Measurements from ENCODE around the gene CHSY1. TPM values are rescaled to one million over a fixed set of nuclear protein-coding genes. Genes with fewer than 3 reads are reported as not detected.

The CHSY1 gene
- total RNA-seq, 2 experiments from 2014 or later: 32.5 to 39.6 TPM

DNA sequence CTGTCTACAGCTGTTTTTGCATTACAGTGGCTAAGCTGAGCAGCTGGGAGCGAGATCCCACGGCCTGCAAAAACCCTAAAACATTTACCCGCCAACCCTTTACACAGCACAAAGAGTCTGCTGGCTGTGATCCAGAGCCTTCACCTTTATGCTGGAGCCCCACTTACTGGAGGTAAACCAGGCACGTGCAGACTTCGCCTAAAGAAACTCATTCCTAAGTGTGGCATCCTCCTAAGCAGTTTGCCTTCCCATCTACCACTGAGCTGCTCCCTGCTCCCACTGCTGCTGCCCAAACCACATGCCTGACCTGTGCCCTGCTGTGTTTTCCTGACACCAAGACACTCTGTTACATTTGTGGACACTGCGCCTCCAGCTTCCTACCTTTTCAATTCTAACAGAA, 53.0 kb downstream of the CHSY1 start:
- POLR2A ChIA-PET: no interaction called here

DNA sequence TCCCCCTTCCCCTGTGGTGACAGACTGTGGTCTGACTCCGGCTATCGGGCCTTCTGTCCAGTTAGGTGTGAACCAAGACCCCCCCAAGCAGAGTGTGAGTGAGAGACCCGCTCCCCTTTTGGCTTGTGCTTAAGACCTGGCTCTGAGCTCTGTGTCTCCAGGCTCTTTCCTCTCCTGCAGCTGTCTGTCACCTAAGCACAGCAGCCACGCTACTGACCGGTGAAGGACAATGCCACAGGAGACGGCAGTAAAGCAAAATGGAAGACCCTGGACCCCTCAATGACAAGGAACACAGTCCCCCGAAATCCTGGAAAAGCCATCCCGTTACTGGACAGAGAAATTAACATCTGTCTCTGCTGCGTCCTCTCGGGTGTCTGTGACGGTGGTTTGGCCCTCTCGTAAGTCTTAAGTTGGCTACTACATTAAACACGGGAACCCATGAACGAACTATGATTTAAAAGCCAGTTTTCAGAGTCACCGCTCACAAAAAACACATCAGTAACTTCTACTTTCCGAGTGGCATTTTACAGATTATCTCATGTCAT, 53.7 kb downstream of the CHSY1 start:
- no peak overlapping the region for H3K4me3 Mint-ChIP-seq
- H3K36me3 Mint-ChIP-seq (ENCODE audit: low read depth): peaks cover 18% of the 10 kb centered on the region
- no peak for DNase-seq
- no peaks in the 10 kb centered on the region for H3K9me3 Mint-ChIP-seq
- ChIA-PET CTCF (no interaction called here), POLR2A (no interaction called here)
- no peaks in the 10 kb centered on the region for H3K27me3 Mint-ChIP-seq
- H3K4me1 Mint-ChIP-seq: peaks cover 88% of the 10 kb centered on the region
- peak overlapping the region; percentile 86 for H3K27ac Mint-ChIP-seq

More for the DNA sequence above, 53.0 kb downstream of the CHSY1 start:
- peaks cover 88% of the 10 kb centered on the region for H3K4me1 Mint-ChIP-seq
- H3K27me3 Mint-ChIP-seq: no peaks in the 10 kb centered on the region
- peak overlapping the region; percentile 48 for H3K4me3 Mint-ChIP-seq
- H3K36me3 Mint-ChIP-seq (ENCODE audit: low read depth): peaks cover 15% of the 10 kb centered on the region
- CTCF ChIA-PET: interaction anchor here (0.7 to 1.0 kb wide), 2 partner anchors 12 to 46 kb away, joined by 3 to 4 read pairs; no protein-coding TSS in a partner anchor
- H3K9me3 Mint-ChIP-seq: no peaks in the 10 kb centered on the region
- DNase-seq: no peak
- H3K27ac Mint-ChIP-seq: peak overlapping the region; percentile 86

DNA sequence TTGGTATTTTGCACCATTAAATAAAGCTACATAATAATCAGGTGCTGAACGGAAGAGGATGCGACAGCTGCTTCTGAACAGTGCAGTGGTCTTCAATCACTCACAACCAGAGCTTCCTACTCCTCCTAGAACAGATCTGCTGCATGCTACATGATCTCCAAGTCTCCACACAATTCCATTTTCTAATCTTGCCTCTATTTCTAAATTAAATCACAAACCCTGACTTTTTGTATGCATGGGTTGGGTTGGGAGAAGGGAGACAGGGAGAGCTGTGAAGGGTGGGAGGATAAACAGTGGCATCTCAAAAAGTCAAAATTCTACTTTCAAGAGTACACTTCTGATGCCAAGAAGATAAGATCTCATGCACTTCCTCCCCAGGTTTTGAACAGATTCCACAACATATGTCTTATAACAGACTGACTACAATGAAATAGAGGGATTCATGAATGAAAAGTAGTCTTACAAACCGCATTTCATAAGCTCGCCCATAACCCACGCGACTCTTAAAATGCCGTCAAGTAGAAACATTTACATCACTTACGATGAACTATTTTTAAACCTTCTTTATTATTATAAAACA, 57.2 kb downstream of the CHSY1 start:
- Mint-ChIP-seq H3K27me3 (no peaks in the 10 kb centered on the region), H3K9me3 (no peaks in the 10 kb centered on the region), H3K4me1 (peaks cover 89% of the 10 kb centered on the region), H3K27ac (peak overlapping the region; percentile 80), H3K4me3 (peak overlapping the region; percentile 42), H3K36me3 (ENCODE audit: low read depth) (peaks cover 23% of the 10 kb centered on the region)
- DNase-seq: no peak
- POLR2A ChIA-PET: interaction anchor here (1.1 kb wide), 1 partner anchor 48 kb away, joined by 4 read pairs; no protein-coding TSS in a partner anchor
- CTCF ChIA-PET: interaction anchor here (0.9 to 2.3 kb wide), 10 partner anchors 8 to 104 kb away, joined by 3 to 8 read pairs (median 4); no protein-coding TSS in a partner anchor

DNA sequence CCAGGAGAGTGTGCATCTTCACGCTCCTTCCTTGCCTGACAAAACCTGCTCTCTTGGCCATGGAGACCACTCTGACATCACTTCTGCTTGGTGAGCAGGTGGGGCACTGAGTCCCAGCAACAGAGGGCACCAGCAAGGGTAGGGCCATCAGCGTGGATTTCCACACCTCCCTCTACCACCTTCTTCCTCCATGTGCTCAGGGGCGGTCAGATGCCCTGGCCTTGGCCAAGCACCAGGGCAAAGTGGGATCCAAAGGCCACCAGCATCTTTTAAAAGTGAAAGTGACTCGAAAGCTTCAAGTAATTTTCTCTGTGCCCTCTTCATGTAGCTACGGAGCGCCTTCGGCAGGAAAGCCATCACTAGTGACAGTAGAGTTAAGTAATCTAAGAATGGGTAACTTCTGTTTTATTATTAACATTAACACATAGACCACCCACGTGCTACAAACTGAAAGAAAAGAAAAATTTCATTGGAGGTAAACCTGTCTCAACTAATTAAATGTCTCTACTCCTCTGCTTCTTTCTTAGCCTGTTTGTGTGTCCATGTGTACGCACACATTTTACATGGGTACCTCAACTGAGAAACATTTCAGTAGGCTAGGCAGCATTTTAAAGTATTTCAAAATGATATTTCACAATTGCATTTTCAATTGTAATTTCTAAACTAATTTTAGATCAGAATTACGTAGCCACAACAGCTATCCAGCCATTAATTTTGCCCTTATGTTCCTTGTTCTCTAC, 57.9 kb downstream of the CHSY1 start:
- Mint-ChIP-seq H3K36me3 (ENCODE audit: low read depth) (peaks cover 26% of the 10 kb centered on the region), H3K27ac (peak overlapping the region; percentile 28), H3K4me1 (peaks cover 89% of the 10 kb centered on the region), H3K9me3 (no peaks in the 10 kb centered on the region), H3K27me3 (no peaks in the 10 kb centered on the region), H3K4me3 (peak overlapping the region; percentile 42)
- ChIA-PET CTCF (interaction anchor here (1.5 to 2.3 kb wide), 5 partner anchors 8 to 104 kb away, joined by 4 to 8 read pairs (median 6); no protein-coding TSS in a partner anchor), POLR2A (interaction anchor here (1.1 kb wide), 1 partner anchor 49 kb away, joined by 4 read pairs; no protein-coding TSS in a partner anchor)
- no peak for DNase-seq

DNA sequence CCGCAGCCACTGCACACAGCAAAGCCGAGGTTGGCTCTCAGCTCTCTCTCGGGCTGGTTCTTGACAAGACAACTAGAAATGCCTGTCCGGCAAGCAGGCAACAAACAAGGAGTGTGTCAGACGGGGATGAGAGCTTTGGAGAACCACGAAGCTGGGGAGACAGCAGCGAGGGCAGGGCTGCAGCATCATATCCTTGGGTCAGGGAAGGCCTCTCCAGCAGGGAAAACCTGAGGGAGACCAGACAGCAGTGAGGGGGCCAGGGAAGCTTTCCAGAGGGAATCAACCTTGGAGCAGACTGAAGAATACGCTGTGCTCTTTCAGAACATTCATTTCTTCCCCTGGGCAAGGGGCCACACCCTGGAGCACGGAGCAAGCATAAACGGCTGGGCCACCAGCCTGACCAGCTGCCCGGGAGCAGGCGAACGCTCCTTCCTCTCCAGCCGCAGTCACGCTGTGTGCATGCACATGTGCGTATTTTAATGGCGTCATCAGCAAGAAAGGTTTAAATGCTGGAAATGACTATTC, 58.7 kb downstream of the CHSY1 start:
- peaks cover 21% of the 10 kb centered on the region for H3K36me3 Mint-ChIP-seq (ENCODE audit: low read depth)
- peak overlapping the region; percentile 81 for H3K27ac Mint-ChIP-seq
- POLR2A ChIA-PET: no interaction called here
- no peak overlapping the region for H3K4me3 Mint-ChIP-seq
- H3K9me3 Mint-ChIP-seq: no peaks in the 10 kb centered on the region
- H3K27me3 Mint-ChIP-seq: no peaks in the 10 kb centered on the region
- CTCF ChIA-PET: interaction anchor here (0.6 to 1.9 kb wide), 5 partner anchors 9 to 50 kb away, joined by 3 to 6 read pairs (median 4); no protein-coding TSS in a partner anchor
- peaks cover 89% of the 10 kb centered on the region for H3K4me1 Mint-ChIP-seq
- DNase-seq: no peak

DNA sequence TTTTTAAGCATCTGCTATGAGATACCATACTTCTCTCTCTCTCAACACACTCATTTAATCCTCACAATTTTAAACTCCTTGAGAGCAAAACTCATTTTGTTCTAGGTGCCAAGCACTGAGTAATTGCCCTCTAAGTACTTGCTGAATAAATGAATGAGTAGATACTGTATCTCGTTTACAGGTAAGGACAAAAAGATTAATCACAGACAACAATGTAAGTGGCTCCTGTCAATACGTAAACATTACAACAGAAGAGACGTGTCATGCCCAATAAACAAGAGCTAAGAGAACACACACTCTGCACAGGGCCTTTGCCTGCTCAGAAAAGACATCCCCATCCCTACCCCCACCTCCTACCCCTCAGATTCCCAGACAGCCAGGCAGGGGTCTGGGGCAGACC, 59.8 kb downstream of the CHSY1 start:
- Mint-ChIP-seq H3K36me3 (ENCODE audit: low read depth) (peaks cover 17% of the 10 kb centered on the region), H3K27ac (peak overlapping the region; percentile 6), H3K4me1 (peaks cover 87% of the 10 kb centered on the region), H3K4me3 (no peak overlapping the region), H3K9me3 (no peaks in the 10 kb centered on the region), H3K27me3 (no peaks in the 10 kb centered on the region)
- ChIA-PET CTCF (interaction anchor here (0.9 kb wide), 1 partner anchor 49 kb away, joined by 3 read pairs; no protein-coding TSS in a partner anchor), POLR2A (no interaction called here)
- no peak for DNase-seq

DNA sequence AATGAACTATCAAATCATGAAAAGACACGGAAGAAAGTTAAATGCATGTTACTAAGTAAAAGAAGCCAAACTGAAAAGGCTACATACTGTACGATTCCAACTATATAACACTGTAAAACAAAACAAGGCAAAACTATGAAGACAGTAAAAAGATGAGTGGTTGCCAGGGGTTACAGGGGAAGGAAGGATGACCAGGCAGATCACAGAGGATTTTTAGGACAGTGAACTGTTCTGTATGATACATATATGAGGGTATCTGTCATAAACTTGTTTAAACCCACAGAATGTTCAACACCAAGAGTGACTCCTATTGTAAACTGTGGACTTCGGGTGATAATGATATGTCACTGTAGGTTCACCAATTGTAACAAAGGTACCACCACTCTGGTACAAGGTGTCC, 60.6 kb downstream of the CHSY1 start:
- POLR2A ChIA-PET: no interaction called here
- Mint-ChIP-seq H3K27ac (no peak overlapping the region), H3K4me1 (peaks cover 82% of the 10 kb centered on the region), H3K4me3 (no peak overlapping the region), H3K36me3 (ENCODE audit: low read depth) (peaks cover 20% of the 10 kb centered on the region), H3K27me3 (no peaks in the 10 kb centered on the region), H3K9me3 (no peaks in the 10 kb centered on the region)
- DNase-seq: no peak
- CTCF ChIA-PET: no interaction called here

DNA sequence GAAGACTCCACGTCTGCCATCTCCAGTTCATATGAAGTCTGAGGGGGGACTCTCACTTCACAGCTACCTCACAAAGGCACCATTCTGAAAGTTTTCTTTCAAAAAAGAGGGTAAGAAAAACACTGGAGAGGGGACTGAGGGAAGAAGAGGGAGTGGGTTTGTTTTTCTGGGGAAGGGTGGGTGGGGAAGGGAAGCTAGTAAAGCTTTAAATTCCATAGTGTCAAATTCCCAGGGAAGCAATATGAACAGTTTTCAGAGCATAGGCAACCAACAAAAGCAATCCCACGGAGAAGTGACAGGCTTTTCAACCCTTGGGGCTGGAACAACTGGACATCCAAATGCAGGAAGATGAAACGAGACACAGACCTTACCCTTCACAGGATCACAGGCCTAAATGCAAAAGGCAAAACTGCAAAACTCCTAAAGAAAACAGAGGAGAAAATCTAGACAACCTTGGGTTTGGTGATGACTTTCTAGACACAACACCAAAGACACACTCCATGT, 61.7 kb downstream of the CHSY1 start:
- Mint-ChIP-seq H3K4me1 (peaks cover 79% of the 10 kb centered on the region), H3K27me3 (no peaks in the 10 kb centered on the region), H3K9me3 (no peaks in the 10 kb centered on the region), H3K36me3 (ENCODE audit: low read depth) (peaks cover 23% of the 10 kb centered on the region), H3K4me3 (no peak overlapping the region), H3K27ac (no peak overlapping the region)
- CTCF ChIA-PET: interaction anchor here (1.4 to 1.6 kb wide), 2 partner anchors 15 to 71 kb away, joined by 3 to 6 read pairs; no protein-coding TSS in a partner anchor
- POLR2A ChIA-PET: no interaction called here
- DNase-seq: no peak

DNA sequence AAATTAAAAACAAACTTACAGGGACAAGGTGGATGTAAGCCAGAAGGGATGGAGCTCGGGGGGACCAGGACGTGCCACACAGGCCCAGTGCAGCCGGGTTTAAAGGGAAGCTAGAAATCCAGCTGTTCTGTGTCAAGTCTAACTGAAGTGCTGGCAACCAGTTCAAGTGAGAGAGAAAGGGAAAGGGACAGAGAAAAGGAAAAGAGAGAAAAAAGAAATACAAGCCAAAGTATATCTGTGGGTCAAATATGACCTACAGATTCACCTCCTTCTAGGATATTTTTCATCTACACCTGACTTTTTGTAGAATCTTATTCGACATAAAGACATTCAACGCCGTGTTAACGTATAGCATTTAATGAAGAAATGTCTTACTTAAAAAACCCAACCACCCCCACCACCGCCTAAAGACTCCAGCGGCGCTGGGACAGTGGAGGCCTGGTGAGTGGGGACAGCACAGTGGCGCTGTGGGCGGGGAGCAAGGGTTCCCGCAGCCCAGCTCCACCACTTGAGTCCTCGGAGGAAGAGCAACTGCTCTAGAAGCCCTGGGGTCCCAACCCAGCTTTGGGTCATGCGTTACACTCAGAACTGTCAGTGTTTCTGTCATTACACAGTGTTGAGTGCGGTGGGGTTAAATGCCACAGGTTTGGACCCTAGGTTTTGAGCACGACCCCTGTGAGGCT, 62.3 kb downstream of the CHSY1 start:
- CTCF ChIA-PET: interaction anchor here (1.4 to 1.6 kb wide), 2 partner anchors 16 to 70 kb away, joined by 3 to 6 read pairs; no protein-coding TSS in a partner anchor
- H3K36me3 Mint-ChIP-seq (ENCODE audit: low read depth): peaks cover 21% of the 10 kb centered on the region
- H3K27ac Mint-ChIP-seq: peak overlapping the region; percentile 82
- no peaks in the 10 kb centered on the region for H3K27me3 Mint-ChIP-seq
- H3K4me1 Mint-ChIP-seq: peaks cover 73% of the 10 kb centered on the region
- no peak overlapping the region for H3K4me3 Mint-ChIP-seq
- DNase-seq: no peak
- no peaks in the 10 kb centered on the region for H3K9me3 Mint-ChIP-seq
- POLR2A ChIA-PET: no interaction called here

DNA sequence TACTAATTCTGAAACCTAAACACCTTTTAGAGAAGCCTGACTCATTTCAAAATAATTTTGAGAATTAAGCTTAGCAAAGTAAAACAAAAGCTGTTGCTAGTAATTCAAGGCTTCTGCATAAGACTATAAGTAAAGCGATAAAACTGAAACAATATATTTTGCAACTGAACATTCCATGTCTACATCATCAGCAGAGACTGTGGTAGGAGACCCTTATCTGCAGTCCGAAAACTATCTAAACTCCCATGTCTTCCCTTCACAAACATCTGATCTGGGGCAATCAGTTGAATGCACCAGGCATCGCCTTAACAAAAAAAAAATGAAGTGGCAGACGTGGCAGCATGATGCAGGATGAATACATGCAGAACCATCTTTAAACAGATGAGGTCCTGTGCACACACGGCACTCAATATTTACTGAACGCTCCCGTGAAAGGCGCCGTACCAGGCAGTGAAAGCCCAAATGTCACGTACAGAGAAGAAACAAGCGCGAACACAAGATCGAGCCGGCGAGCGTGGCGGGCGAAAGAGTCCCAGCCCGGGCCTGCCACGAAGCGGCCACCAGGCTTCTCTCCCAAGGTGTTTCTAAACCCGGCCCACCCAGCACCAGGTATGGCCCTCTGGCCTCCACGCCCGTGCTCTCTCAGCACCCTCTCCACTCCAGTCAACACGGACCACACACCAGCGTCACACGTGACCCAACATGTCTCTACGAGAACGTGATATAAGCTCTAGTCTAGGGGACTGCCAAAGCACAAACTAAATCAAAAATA, 63.0 kb downstream of the CHSY1 start:
- ChIA-PET POLR2A (no interaction called here), CTCF (interaction anchor here (0.5 to 1.6 kb wide), 3 partner anchors 16 to 70 kb away, joined by 3 to 6 read pairs (median 3); no protein-coding TSS in a partner anchor)
- Mint-ChIP-seq H3K4me1 (peaks cover 67% of the 10 kb centered on the region), H3K27me3 (no peaks in the 10 kb centered on the region), H3K36me3 (ENCODE audit: low read depth) (peaks cover 19% of the 10 kb centered on the region), H3K27ac (peak overlapping the region; percentile 82), H3K9me3 (no peaks in the 10 kb centered on the region), H3K4me3 (peak overlapping the region; percentile 26)
- no peak for DNase-seq

DNA sequence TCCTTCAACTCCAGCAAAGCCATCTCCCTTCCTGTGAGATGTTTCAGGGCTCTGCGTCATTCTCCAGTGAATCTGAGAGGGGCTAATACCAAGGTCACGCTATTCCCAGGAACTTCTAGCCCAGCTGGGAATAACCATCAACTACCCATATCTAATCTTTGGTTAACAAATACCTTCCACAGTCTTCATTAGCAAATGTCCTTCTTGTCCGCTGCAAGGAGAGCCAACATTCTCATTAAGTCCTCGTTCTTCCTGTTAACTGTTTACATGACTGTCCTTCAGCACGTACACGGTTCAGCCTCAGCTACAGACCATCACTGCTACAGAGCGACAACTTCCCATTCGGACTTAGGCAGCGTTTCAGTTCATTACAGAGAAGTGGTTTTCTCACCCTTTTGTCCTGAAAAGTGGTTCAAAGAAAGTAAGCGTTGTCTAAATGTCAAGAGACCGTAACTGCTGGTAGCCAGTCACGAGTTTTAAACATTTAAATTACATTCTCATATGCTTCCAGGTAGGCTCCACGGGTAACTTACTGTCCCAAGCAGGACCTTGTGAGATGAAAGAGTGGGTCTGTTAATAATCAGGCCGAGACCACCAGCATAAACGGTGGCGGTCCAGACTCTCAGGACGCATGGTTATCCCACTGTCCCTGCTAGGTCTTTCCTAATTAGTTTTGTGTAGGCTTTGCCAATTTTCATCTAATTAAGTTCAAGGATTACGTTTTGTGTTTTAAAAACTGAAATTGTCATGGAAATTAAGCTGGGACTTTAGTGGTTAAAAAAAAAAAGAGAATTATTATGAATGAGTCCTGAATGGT, 63.8 kb downstream of the CHSY1 start:
- peaks cover 22% of the 10 kb centered on the region for H3K36me3 Mint-ChIP-seq (ENCODE audit: low read depth)
- no peaks in the 10 kb centered on the region for H3K9me3 Mint-ChIP-seq

More for the DNA sequence above, 63.8 kb downstream of the CHSY1 start:
- peaks cover 65% of the 10 kb centered on the region for H3K4me1 Mint-ChIP-seq
- H3K27me3 Mint-ChIP-seq: no peaks in the 10 kb centered on the region
- CTCF ChIA-PET: interaction anchor here (0.5 kb wide), 1 partner anchor 59 kb away, joined by 3 read pairs; no protein-coding TSS in a partner anchor
- DNase-seq: no peak
- H3K4me3 Mint-ChIP-seq: no peak overlapping the region
- H3K27ac Mint-ChIP-seq: peak overlapping the region; percentile 82
- POLR2A ChIA-PET: no interaction called here

Data from activated CD4-positive, alpha-beta T cell treated with anti-CD3 and anti-CD28 coated beads, Interleukin-2, amount 10 ng/mL, durations not matched to agents 7 days and 5 days (primary cell).